HG02610 (cell line): ENCODE measurements around the gene SV2C.
A peak's percentile ranks its signal among the peaks of the same experiment; 100 is the strongest.
"Not testable (repeated sequence)": the region's sequence is repeated elsewhere in the genome, so short reads cannot be mapped to it uniquely, and the experiment has no call there.

ENCODE experiments used
- ATAC-seq: cut with Tn5 transposase; IDR thresholded peaks from one replicate; pipeline ENCODE4 v1.9.1; 2021; ENCODE audit warnings: mild to moderate bottlenecking, moderate library complexity; ENCODE audit not compliant: unreplicated experiment

SV2C gene

GRCh38 chr5:76291305-76292077, 208.3 kb downstream of the SV2C start:
- no peak for ATAC-seq

GRCh38 chr5:76292620-76293322, 209.6 kb downstream of the SV2C start:
- peak; percentile 75 for ATAC-seq

GRCh38 chr5:76294573-76294972, 211.4 kb downstream of the SV2C start:
- no peak for ATAC-seq

GRCh38 chr5:76298852-76299251, 215.7 kb downstream of the SV2C start:
- no peak for ATAC-seq

- ATAC-seq = no peak
Observed at GRCh38 chr5:76299592-76299991, 216.4 kb downstream of the SV2C start.

DNA sequence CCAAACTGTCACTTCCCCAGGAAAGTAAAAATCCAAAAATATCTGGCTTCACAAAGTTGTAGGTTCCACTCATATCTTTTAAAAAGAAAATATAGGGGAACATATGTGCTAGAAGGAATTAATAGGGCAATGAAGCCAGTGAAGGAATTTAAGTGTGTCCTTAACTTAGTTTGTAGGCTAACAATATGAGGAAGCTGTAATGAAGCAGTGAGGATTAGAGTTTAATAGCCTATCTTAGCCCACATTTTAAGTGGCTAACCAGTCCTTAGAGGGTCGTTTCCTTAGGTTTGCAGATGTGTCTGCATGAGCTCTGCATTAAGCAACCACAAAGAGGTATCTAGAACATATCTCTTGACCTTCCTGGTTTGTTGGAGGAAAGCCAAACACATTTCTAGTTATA, 218.7 kb downstream of the SV2C start:
- ATAC-seq = not testable (repeated sequence)

- ATAC-seq = not testable (repeated sequence)
Observed at GRCh38 chr5:76302661-76303060, 219.5 kb downstream of the SV2C start.

GRCh38 chr5:76303921-76304320, 220.7 kb downstream of the SV2C start:
- peak; percentile 73 for ATAC-seq

- no peak for ATAC-seq
Observed at GRCh38 chr5:76305269-76305668, 222.1 kb downstream of the SV2C start.

- no peak for ATAC-seq
Observed at GRCh38 chr5:76305775-76306174, 222.6 kb downstream of the SV2C start.

- no peak for ATAC-seq
Observed at GRCh38 chr5:76310208-76310607, 227.0 kb downstream of the SV2C start.

DNA sequence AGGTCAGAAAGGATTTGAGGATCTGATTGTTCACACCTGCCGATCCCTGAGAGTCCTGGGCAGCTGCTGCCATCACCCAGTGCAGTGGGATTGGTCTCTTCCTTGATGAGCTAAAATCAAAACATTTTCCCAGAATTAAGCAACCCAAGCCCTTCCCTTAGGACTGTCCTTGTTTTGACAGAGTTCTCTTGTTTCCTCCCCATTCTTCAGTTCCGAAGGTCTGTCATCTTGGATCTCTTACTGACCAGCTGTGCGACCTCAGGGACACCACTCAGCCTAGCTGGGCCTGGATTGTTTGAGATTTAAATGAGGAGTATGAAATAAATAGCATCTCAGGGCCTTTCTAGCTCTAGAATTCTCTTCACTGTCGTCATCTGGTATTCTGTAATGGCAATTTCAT, 229.6 kb downstream of the SV2C start:
- no peak for ATAC-seq

DNA sequence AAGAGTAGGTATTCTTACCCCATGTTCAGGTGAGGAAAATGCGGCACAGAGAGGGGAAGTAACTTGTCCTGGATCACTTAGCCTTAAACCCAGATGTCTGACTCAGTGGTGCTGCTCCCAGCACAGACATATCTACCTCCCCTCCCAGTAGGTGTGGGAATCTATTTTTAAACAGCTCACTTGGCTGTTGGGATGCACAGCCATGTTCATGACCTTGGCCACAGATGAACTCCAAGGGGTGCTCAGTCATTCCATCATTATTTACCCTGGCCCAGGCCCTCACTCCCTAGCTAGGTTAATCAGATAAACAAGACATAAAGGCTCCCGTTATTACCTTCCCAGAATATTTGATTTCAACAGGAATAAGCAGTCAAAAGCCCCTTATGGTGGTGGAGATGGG, 231.5 kb downstream of the SV2C start:
- ATAC-seq = no peak

- ATAC-seq = no peak
Observed at GRCh38 chr5:76319673-76320072, 236.5 kb downstream of the SV2C start.

DNA sequence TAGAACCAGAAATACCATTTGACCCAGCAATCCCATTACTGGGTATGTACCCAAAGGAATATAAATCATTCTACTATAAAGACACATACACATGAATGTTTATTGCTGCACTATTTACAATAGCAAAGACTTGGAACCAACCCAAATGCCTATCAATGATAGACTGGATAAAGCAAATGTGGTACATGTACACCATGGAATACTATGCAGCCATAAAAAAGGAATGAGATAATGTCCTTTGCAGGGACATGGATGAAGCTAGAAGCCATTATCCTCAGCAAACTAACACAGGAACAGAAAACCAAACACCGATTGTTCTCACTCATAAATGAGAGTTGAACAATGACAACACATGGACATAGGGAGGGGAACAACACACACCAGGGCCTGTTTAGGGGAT, 240.3 kb downstream of the SV2C start:
- not testable (repeated sequence) for ATAC-seq

DNA sequence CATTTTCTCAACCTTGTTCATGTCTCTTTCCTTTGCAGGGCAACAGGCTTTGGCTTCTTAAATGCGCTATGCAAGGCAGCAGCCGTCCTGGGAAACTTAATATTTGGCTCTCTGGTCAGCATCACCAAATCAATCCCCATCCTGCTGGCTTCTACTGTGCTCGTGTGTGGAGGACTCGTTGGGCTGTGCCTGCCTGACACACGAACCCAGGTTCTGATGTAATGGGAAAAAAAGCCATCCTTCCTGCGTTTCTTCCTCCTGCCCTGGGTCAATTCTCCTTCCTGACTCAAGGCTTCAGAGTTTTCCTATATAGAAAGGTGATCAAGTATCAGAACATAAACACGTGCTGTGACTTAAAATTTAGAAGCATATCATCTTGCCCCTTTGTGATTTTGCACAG, 242.1 kb downstream of the SV2C start:
- no peak for ATAC-seq

DNA sequence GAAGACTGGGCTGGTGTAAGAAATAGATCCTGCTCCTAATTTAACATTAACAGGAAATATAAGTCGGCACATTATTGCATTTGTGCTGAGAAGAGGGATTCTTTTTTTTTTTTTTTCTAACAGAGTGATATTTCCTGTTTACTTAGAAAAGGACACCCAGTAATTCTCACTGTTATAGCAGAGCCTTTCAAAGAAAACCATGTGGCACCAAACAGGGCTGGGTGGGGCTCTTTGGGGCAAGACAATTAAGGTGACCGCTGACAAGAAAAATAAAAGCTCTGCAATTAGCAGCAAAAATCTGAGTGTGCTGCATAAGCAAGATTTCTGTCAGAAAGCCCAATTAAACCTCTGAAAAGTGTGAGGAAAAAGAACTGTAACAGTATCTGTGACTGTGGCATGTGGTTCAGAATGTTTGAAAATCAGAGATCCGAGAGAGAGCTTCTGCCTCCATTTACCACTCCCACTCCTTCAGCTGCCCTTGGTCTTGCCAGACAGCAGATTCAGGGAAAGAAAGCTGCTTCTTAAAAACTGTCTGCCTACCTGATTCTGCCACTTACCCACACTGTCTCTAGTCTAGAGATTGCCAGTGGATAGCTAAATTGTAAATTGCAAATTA, 242.8 kb downstream of the SV2C start:
- ATAC-seq = no peak

- ATAC-seq = no peak
Observed at GRCh38 chr5:76326577-76327302, 243.6 kb downstream of the SV2C start.

GRCh38 chr5:76329346-76329745, 246.2 kb downstream of the SV2C start:
- ATAC-seq = no peak

DNA sequence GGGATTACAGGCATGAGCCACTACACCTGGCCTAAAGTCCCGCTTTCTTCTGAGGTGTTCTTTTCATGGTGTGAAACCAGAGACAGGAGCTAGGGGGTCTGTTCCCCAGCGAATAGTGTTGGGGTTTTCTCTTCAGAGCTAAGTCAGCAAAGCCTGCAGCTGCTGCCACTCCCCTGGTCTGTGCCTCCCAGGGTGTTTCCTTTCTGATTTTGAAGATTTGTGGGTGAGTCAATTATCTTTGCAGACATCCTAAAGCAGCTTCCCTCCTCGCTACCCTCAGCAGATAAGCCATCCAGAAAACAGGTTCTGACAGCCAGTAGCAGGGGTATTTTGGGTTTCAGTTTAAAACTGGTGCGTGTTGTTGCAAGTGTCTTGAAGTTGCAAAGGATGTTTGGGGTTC, 247.9 kb downstream of the SV2C start:
- no peak for ATAC-seq

- ATAC-seq = no peak
Observed at GRCh38 chr5:76332102-76332501, 248.9 kb downstream of the SV2C start.
